Activated naive CD4-positive, alpha-beta T cell treated with Interleukin-2 at 50 U/mL for 16 hours (primary cell): ENCODE data around the gene FHOD3.

Experiments used
- DNase-seq: peaks from one replicate; pipeline ENCODE4 v3.0.0-alpha.2; 2020

The FHOD3 gene

GRCh38 chr18:36608107-36608506 lies 310.6 kb downstream of the FHOD3 start:
- DNase-seq = no peak

DNA sequence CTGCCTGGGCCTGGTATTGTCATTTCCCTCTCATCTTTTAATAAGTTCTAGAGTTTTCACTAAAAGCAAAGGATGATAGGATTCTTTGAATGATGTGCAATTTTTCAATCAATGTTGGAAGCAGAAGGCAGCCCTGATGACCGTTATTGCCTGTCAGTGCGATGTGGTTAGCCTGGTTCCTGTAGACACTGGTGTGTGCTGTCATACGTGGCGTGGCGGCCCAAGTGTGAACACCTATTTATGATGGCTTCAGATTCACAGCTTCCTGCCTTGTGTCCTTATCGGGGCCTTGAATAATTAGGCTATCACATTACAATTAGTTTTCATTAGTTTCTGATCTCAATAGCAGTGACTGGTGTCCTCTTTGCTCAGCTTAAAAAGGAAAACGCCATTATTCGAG lies 312.7 kb downstream of the FHOD3 start:
- no peak for DNase-seq

DNA sequence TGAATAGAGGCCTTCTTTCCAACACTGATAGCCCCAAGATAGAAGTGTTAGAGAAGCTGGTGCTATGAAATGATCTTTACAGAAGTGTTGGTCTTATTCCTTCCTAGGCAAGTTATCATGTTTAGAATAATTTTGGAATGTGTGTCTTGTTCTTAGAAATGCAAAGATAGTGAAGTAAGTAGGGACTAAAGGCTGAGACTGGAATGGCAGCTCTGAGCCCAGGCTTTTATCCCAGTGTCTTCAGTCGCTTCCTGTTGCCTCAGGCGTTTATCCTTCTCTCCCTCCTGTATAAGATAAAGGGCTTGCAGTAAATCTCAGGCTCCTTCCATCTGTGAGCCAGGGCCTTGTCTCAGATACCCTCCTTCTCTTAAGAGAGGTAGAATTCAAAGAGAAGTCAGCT lies 313.1 kb downstream of the FHOD3 start:
- no peak for DNase-seq

- no peak for DNase-seq
Observed at GRCh38 chr18:36613069-36613468, 315.6 kb downstream of the FHOD3 start.

- no peak for DNase-seq
Observed at GRCh38 chr18:36613810-36614209, 316.3 kb downstream of the FHOD3 start.

GRCh38 chr18:36620788-36621187 lies 323.3 kb downstream of the FHOD3 start:
- DNase-seq = no peak

DNA sequence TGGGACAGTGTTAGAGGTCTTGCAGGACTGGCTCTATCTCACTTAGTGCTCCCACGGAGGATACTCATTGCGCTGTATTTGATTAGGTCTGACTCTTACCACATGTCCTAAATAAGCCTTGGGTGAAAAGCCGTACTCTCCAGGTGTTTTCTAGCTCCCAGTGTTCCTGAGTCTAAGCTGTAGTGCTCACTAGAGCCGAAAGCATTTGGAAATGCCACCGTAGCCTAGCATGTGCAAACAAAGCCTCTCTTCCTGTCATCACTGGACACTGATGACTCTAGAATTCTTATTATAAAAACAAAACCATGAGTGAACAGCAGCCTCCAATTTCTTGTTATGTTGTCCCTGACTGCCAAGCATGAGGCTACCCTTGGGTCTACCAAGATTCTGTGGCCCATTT lies 325.1 kb downstream of the FHOD3 start:
- DNase-seq = no peak

GRCh38 chr18:36623091-36623490 lies 325.6 kb downstream of the FHOD3 start:
- no peak for DNase-seq

DNA sequence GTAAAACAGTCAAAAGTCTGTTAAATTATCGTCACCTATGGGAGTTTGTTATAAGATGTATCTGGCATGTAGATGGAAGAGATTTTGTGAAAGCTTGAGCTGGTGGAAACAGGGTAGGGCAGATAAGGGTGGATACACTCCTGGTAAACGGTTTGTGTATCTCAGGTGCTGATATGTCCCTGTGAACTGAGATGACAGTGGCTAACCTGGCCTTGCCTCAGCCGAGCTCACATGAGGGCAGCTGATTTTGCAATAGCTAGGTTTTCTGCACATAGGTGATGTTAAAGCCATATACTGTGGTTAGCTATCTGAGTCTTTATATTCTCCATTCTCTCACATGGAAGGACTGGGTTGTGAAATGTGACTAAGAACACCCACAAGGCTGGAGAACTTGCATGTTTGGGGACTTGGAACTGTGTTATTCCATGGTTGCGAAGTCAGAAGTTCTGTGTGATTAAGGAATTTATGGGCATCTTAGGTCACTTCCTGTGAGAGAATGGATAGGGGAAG lies 326.2 kb downstream of the FHOD3 start:
- DNase-seq = no peak

DNA sequence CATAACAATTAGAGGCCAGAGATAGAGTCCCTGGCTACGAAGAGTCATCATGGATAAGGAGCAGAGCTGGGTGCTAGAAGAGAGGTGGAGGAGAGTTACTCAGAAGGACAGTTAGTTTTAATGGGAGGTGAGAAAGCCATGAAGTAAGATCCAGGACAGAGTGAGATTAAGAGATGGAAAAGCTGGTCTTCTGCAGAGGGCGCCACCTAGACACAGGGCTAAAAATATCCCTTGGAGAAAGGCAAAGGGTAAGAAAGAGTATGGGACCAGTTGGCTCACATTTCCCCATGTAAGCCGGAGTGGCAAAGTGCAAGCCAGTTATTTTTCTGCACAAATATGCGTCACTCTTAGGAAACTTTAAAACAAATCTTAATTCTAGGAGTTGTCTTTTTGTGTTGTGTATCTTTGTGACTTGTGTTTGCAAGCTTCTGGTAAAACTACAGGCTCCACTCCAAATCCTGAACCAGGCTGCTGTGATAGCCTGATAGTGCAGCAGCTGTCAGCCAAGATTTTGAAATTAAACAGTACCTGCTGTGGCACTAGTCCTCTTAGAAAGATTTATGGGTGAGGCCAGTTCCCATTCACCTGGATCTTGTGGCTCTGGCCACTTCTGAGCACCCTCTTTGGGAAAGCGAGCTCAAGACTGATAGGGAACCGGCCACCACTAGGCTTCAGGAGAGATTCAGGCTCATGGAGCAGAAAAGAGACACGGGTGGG lies 327.1 kb downstream of the FHOD3 start:
- DNase-seq = no peak

GRCh38 chr18:36625386-36625785 lies 327.9 kb downstream of the FHOD3 start:
- no peak for DNase-seq

- no peak for DNase-seq
Observed at GRCh38 chr18:36627637-36628036, 330.1 kb downstream of the FHOD3 start.

- no peak for DNase-seq
Observed at GRCh38 chr18:36628435-36629137, 331.1 kb downstream of the FHOD3 start.

DNA sequence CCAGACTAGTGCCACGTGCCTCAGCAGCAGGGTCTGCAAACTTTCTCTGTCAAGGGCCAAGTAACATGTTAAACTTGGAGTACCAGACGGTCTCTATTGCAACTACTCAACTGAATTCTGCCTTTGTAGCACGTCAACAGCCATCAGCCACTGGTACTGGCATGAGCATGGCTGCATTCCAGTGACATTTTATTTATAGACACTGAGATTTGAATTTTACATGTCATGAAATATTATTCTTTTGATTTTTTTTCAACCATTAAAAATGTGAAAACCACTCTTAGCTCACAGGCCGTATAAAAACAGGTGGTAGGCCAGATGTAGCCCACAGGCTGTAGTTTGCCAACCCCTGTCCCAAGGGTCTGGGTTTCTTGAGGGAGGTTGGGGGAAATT lies 331.6 kb downstream of the FHOD3 start:
- DNase-seq = no peak

DNA sequence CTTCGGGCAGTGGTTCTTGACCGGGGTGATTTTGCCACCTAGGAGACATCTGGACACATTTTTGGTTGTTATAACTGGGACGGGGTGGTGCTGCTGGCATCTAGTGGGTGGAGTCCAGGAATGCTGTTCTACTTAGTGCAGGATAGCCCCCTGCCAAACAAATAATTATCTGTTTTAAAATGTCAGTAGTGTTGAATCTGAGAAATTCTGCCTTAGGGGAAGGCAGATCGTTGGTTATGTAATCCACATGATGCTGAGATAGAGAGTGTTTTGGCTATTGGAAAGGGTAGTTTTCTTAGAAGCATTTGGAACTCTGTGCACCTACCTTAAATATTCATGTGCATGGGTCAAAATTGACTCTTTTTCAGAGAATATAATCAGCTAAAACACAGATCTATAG lies 332.3 kb downstream of the FHOD3 start:
- no peak for DNase-seq

GRCh38 chr18:36630917-36631316 lies 333.4 kb downstream of the FHOD3 start:
- no peak for DNase-seq

- DNase-seq = no peak
Observed at GRCh38 chr18:36633961-36634412, 336.5 kb downstream of the FHOD3 start.

DNA sequence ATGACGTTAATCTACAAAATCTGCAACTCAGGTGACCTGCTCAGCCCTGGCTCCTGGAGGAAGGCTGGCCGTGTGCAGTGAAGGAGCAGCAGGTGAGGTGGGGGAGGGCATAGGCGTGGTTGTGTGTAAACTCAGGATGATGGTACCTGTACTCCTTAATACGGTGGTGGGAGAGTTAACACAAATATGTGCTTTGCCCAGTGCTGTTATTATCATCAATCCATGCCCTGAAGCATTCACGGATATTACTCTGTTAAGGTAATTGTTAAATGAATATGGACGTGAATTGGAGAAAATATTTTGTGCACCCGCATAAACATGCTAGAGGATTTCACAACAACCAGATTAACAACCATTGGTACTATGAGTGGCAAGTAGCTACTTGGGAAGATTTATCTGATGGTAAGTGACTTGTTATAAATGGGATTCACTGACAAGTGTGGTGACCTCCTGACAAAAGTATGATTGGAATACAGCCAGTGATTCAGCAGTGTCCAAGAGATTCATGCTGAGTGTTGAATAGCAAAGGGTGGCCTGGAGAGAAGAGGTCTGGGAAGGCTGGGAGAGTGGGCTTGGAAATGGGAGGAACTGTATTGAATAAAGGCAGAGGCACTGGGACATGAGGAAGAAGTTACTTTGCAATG lies 337.2 kb downstream of the FHOD3 start:
- DNase-seq = no peak

- no peak for DNase-seq
Observed at GRCh38 chr18:36635414-36636096, 338.0 kb downstream of the FHOD3 start.

DNA sequence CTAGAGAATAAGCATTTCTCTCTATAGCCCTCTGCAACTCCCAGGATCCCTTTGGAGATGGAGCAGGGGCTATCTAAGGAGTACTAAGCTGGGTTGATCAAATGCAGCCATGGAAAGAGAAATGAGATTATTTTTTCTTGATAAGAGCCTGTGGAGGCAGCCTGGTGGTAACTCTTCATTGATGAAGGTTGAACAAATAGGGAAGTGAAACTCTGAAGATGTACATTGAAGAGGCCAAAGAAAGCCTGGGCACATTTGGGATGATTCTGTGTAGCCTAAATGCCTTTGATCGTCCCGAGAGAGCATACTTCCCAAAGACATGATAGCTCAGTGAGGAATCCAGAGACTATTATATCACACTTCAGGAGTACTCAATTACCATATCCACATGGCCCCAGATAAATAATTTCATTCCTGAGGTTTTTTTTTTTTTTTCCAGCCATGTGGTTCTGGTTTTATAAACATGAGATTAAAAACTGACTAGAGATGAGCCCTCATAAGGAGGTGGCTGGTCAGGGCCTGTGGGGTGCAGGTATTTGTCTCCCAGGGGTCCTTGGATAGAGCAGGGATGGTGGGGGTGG lies 338.8 kb downstream of the FHOD3 start:
- no peak for DNase-seq

DNA sequence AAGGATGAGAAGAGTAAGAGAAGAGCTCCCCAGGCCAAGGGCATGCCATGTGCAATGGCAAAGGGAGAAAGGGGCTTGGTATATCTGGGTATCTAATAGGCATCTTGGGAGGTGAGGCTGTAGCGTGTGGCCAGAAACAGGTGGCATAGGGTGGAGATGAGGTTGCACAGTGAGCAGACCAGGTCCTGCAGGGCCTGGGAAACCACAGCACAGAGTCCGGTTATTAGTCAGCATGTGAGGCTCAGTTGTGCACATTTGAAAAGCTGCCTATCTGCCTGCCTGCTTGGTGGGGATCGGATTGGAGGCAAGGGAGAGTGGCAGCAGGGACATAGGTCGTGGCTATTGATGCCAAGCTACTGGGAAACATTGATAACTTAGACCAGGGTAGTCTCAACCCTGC lies 340.7 kb downstream of the FHOD3 start:
- no peak for DNase-seq

GRCh38 chr18:36640021-36640952 lies 342.8 kb downstream of the FHOD3 start:
- no peak for DNase-seq
